Liver (tissue), 9 donors: ENCODE measurements around the gene TEDC2. TPM values are rescaled to one million over a fixed set of nuclear protein-coding genes. Genes with fewer than 3 reads are reported as not detected.

ENCODE experiments used
- DNase-seq: peaks from one replicate; pipeline ENCODE4 v3.0.0-alpha.2; 2017; ENCODE audit warnings: low spot score
- H3K27ac ChIP-seq, 2 donors: one replicate each; pipeline ENCODE4 v1.7.0; 2013; ENCODE audit warnings: inconsistent platforms in 2 of 2, low read length in 2 of 2, control low read depth in 1 of 2, low read depth in 1 of 2, mild to moderate bottlenecking in 1 of 2
- H3K27me3 ChIP-seq, 4 donors: one replicate each; pipeline versions ENCODE4 v1.6.1 to v1.7.0; 2013; ENCODE audit warnings: low read length in 3 of 4, inconsistent platforms in 1 of 4, mild to moderate bottlenecking in 1 of 4, moderate library complexity in 1 of 4; ENCODE audit not compliant: control insufficient read depth in 4 of 4, insufficient read depth in 4 of 4
- H3K36me3 ChIP-seq, 4 donors: one replicate each; pipeline versions ENCODE4 v1.6.1 to v1.7.0; 2013; ENCODE audit warnings: low read length in 3 of 4, mild to moderate bottlenecking in 3 of 4, low read depth in 1 of 4, moderate library complexity in 1 of 4; ENCODE audit not compliant: control insufficient read depth in 4 of 4, insufficient read depth in 3 of 4
- H3K4me1 ChIP-seq, 4 donors: one replicate each; pipeline versions ENCODE4 v1.6.1 to v1.7.0; 2013; ENCODE audit warnings: low read length in 3 of 4, mild to moderate bottlenecking in 3 of 4, moderate library complexity in 1 of 4; ENCODE audit not compliant: control insufficient read depth in 4 of 4, insufficient read depth in 4 of 4
- H3K4me3 ChIP-seq, 3 donors: one replicate each; pipeline versions ENCODE4 v1.6.1 to v1.7.0; 2013; ENCODE audit warnings: low read length in 3 of 3, control low read depth in 1 of 3, low read depth in 1 of 3, mild to moderate bottlenecking in 1 of 3
- H3K9ac ChIP-seq, 2 donors: one replicate each; pipeline ENCODE4 v1.7.0; 2013; ENCODE audit warnings: low read length in 2 of 2, mild to moderate bottlenecking in 2 of 2, moderate library complexity in 2 of 2, control low read depth in 1 of 2, low read depth in 1 of 2
- H3K9me3 ChIP-seq, 4 donors: one replicate each; pipeline versions ENCODE4 v1.6.1 to v1.7.0; 2013; ENCODE audit warnings: low read length in 3 of 4; ENCODE audit not compliant: control insufficient read depth in 4 of 4
- ATF3 ChIP-seq: IDR thresholded peaks from 2 replicates; pipeline ENCODE4 v1.6.1; 2016; ENCODE audit warnings: antibody characterized with exemption
- CTCF ChIP-seq: fragments of 150-350 bp; IDR thresholded peaks from 2 replicates; pipeline ENCODE4 v1.5.1; 2017; ENCODE audit warnings: improper control_type of control experiment, low read depth, low read length; ENCODE audit not compliant: missing input control
- EGR1 ChIP-seq, 2 donors: IDR thresholded peaks; 2 replicates each; pipeline ENCODE4 v1.6.1; 2016 to 2018; ENCODE audit warnings: antibody characterized with exemption in 2 of 2, low read depth in 2 of 2
- FOXA1 ChIP-seq: IDR thresholded peaks from 2 replicates; pipeline ENCODE4 v1.6.1; 2016; ENCODE audit warnings: antibody characterized with exemption
- FOXA2 ChIP-seq: IDR thresholded peaks from 2 replicates; pipeline ENCODE4 v1.6.1; 2016; ENCODE audit warnings: antibody characterized with exemption
- GABPA ChIP-seq, 2 donors: IDR thresholded peaks in 1 of 2; conservative IDR thresholded peaks in 1 of 2; 2 replicates each; pipeline ENCODE4 v1.6.1; 2016; ENCODE audit warnings: antibody characterized with exemption in 2 of 2, mild to moderate bottlenecking in 1 of 2, moderate library complexity in 1 of 2
- HNF4A ChIP-seq, 2 donors: conservative IDR thresholded peaks; 2 replicates each; pipeline ENCODE4 v1.6.1; 2016; ENCODE audit warnings: antibody characterized with exemption in 2 of 2, mild to moderate bottlenecking in 2 of 2
- HNF4G ChIP-seq: IDR thresholded peaks from 2 replicates; pipeline ENCODE4 v1.6.1; 2016; ENCODE audit warnings: antibody characterized with exemption
- JUND ChIP-seq, 2 donors: IDR thresholded peaks; 2 replicates each; pipeline ENCODE4 v1.6.1; 2016; ENCODE audit warnings: antibody characterized with exemption in 2 of 2
- MAX ChIP-seq: IDR thresholded peaks from 2 replicates; pipeline ENCODE4 v1.6.1; 2016; ENCODE audit warnings: antibody characterized with exemption
- NR2F2 ChIP-seq: IDR thresholded peaks from 2 replicates; pipeline ENCODE4 v1.6.1; 2016; ENCODE audit warnings: antibody characterized with exemption
- RAD21 ChIP-seq, 2 donors: IDR thresholded peaks; 2 replicates each; pipeline ENCODE4 v1.6.1; 2016; ENCODE audit warnings: antibody characterized with exemption in 2 of 2, mild to moderate bottlenecking in 2 of 2
- REST ChIP-seq: IDR thresholded peaks from 2 replicates; pipeline ENCODE4 v1.6.1; 2016; ENCODE audit warnings: antibody characterized with exemption, mild to moderate bottlenecking
- RXRA ChIP-seq, 2 donors: IDR thresholded peaks; 2 replicates each; pipeline ENCODE4 v1.6.1; 2017 to 2018; ENCODE audit warnings: antibody characterized with exemption in 2 of 2, mild to moderate bottlenecking in 1 of 2
- SP1 ChIP-seq: IDR thresholded peaks from 2 replicates; pipeline ENCODE4 v1.6.1; 2018; ENCODE audit warnings: antibody characterized with exemption, mild to moderate bottlenecking
- TAF1 ChIP-seq: conservative IDR thresholded peaks from 2 replicates; pipeline ENCODE4 v1.6.1; 2016; ENCODE audit warnings: antibody characterized with exemption, mild to moderate bottlenecking
- YY1 ChIP-seq: IDR thresholded peaks from 2 replicates; pipeline ENCODE4 v1.6.1; 2016; ENCODE audit warnings: antibody characterized with exemption, mild to moderate bottlenecking
- ZBTB33 ChIP-seq: IDR thresholded peaks from 2 replicates; pipeline ENCODE4 v1.6.1; 2016; ENCODE audit warnings: antibody characterized with exemption
- WGBS: extraction: QIAGEN DNeasy Blood & Tissue Kit; methylation state at CpG from one replicate; pipeline ENCODE4 v1.1.7; 2013; 5-methylcytosine and 5-hydroxymethylcytosine counted together
- polyA plus RNA-seq, 2 donors: library from polyadenylated mRNA; stranded (reverse) in 1 of 2; unstranded in 1 of 2; fragments of 200-250 nt in 1 of 2; fragments of >200 nt in 1 of 2; fragmentation: Nextera tagmentation in 1 of 2; extraction: Ambion mirVana in 1 of 2; gene quantifications; one replicate each; pipeline versions ENCODE4 v1.2.1 to v1.2.3, GENCODE V29; 2013 to 2015
- total RNA-seq, 2 donors: library from RNA; depleted of rRNA; stranded (reverse); fragments of >200 nt; gene quantifications; one replicate each; pipeline ENCODE4 v1.2.3, GENCODE V29; 2014
- donor health status: healthy.
- donor health status: healthy.
- donor health status: healthy.
- donor health status: healthy.
- donor health status: healthy.

Gene TEDC2
- total and polyA plus RNA-seq, 4 donors: 0.71 to 6.7 (median 1.1) TPM

- H3K4me3 ChIP-seq: no peak overlapping the region
- no peak for DNase-seq
- no peak overlapping the region for H3K27ac ChIP-seq
- no peaks in the 10 kb centered on the region for H3K36me3 ChIP-seq
- TF ChIP-seq JUND (IDR thresholded peaks at IDR 0.05) (no peak), FOXA2 (no peak), TAF1 (no peak), ZBTB33 (no peak), RXRA (IDR thresholded peaks at IDR 0.05) (no peak), CTCF (no peak), GABPA (IDR thresholded peaks at IDR 0.05 in 1 of 2, conservative IDR thresholded peaks at IDR 0.05 in 1 of 2) (no peak), MAX (no peak), HNF4G (no peak), FOXA1 (no peak), EGR1 (IDR thresholded peaks at IDR 0.05; ENCODE audit: low read depth in 2 of 2) (no peak), SP1 (no peak), HNF4A (conservative IDR thresholded peaks at IDR 0.05) (no peak)
- no peak overlapping the region for H3K9ac ChIP-seq
- WGBS: 89% methylated on average over 13 of the region's 13 CpGs
- H3K4me1 ChIP-seq: peaks cover 7 to 18% (median 11%) of the 10 kb centered on the region in 4 donors
- no peaks in the 10 kb centered on the region for H3K27me3 ChIP-seq
- H3K9me3 ChIP-seq: no peaks in the 10 kb centered on the region
Measured at GRCh38 chr16:2460916-2461315, 1.0 kb downstream of the TEDC2 start.

- Histone ChIP-seq H3K4me3 (no peak overlapping the region), H3K9ac (no peak overlapping the region), H3K4me1 (peaks cover 7 to 20% (median 13%) of the 10 kb centered on the region in 4 donors), H3K27ac (no peak overlapping the region), H3K27me3 (no peaks in the 10 kb centered on the region), H3K9me3 (no peaks in the 10 kb centered on the region), H3K36me3 (no peaks in the 10 kb centered on the region)
- no peak for DNase-seq
- WGBS: 95% methylated on average over 23 of the region's 23 CpGs
- no peak for TF ChIP-seq REST
- TF ChIP-seq RAD21 (IDR thresholded peaks at IDR 0.05): no peak
- no peak for TF ChIP-seq TAF1
- no peak for TF ChIP-seq ATF3
- no peak for TF ChIP-seq FOXA1
- TF ChIP-seq SP1: no peak
- no peak for TF ChIP-seq MAX
- no peak for TF ChIP-seq YY1
- no peak for TF ChIP-seq HNF4A (conservative IDR thresholded peaks at IDR 0.05)
- no peak for TF ChIP-seq CTCF
- TF ChIP-seq EGR1 (IDR thresholded peaks at IDR 0.05; ENCODE audit: low read depth in 2 of 2): no peak
- TF ChIP-seq FOXA2: no peak
- TF ChIP-seq ZBTB33: no peak
- no peak for TF ChIP-seq JUND (IDR thresholded peaks at IDR 0.05)
- no peak for TF ChIP-seq NR2F2
Measured at GRCh38 chr16:2462031-2462866, 2.3 kb downstream of the TEDC2 start.
